Measurements from ENCODE around the gene AP1M2.

DNA sequence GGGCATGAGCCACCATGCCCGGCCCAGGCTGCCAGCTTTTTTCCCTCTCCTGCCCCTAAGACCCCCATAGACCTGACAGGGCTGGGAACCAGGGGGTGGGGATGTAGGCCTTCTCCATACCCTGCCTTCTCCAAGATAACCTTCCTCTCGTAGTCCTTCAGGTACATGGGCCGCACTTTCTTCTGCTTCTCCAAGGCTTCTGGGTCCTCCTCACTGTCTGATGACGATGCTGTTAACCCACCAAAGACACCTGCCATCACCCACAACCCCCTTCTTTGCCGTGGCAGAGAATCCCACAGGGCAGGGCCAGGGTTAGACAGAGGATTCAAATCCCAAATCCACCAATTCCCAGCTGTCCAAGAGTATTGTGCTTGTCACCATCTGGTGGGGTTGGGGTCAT lies 24.5 kb downstream of the AP1M2 start:
- TF ChIP-seq, protein P1, sequence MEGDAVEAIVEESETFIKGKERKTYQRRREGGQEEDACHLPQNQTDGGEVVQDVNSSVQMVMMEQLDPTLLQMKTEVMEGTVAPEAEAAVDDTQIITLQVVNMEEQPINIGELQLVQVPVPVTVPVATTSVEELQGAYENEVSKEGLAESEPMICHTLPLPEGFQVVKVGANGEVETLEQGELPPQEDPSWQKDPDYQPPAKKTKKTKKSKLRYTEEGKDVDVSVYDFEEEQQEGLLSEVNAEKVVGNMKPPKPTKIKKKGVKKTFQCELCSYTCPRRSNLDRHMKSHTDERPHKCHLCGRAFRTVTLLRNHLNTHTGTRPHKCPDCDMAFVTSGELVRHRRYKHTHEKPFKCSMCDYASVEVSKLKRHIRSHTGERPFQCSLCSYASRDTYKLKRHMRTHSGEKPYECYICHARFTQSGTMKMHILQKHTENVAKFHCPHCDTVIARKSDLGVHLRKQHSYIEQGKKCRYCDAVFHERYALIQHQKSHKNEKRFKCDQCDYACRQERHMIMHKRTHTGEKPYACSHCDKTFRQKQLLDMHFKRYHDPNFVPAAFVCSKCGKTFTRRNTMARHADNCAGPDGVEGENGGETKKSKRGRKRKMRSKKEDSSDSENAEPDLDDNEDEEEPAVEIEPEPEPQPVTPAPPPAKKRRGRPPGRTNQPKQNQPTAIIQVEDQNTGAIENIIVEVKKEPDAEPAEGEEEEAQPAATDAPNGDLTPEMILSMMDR (conservative IDR thresholded peaks at IDR 0.05) = no peak
- no peak for TF ChIP-seq EZH2 (IDR thresholded peaks at IDR 0.05; ENCODE audit: low read depth)

Measured in PC-9 (cell line).